GM10266 (cell line): ENCODE data around the gene EYS.

Source experiments
- DNase-seq: peaks from one replicate; pipeline ENCODE4 v3.0.0; 2012; ENCODE audit errors: extremely low spot score
- TF ChIP-seq, protein P1 (sequence below): IDR thresholded peaks from 2 replicates; pipeline ENCODE4 v1.5.1; 2012; ENCODE audit warnings: mild to moderate bottlenecking, low read depth; ENCODE audit not compliant: control insufficient read depth, insufficient read depth; ENCODE audit errors: missing control alignments

Gene EYS

DNA sequence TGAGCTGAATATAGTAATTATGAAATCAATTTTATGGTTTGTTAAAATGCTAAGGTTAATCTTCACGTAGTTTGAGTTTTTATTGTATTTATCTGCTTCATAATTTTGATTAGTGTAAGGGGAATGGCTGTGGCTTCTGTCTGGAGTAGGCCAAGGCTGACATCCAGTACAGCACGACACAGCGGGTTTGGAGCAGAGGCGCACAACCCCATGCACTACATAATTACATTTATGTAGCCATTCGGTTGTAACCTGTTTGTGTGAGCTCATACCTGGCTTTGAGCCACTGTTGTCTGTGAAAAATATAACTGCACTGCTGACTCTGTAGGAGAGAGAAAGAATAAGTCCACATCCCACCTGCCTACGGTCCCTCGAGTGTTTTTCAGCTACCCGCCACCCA lies 615.5 kb downstream of the EYS start:
- no peak for DNase-seq
- TF ChIP-seq, protein P1, sequence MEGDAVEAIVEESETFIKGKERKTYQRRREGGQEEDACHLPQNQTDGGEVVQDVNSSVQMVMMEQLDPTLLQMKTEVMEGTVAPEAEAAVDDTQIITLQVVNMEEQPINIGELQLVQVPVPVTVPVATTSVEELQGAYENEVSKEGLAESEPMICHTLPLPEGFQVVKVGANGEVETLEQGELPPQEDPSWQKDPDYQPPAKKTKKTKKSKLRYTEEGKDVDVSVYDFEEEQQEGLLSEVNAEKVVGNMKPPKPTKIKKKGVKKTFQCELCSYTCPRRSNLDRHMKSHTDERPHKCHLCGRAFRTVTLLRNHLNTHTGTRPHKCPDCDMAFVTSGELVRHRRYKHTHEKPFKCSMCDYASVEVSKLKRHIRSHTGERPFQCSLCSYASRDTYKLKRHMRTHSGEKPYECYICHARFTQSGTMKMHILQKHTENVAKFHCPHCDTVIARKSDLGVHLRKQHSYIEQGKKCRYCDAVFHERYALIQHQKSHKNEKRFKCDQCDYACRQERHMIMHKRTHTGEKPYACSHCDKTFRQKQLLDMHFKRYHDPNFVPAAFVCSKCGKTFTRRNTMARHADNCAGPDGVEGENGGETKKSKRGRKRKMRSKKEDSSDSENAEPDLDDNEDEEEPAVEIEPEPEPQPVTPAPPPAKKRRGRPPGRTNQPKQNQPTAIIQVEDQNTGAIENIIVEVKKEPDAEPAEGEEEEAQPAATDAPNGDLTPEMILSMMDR, result no peak

DNA sequence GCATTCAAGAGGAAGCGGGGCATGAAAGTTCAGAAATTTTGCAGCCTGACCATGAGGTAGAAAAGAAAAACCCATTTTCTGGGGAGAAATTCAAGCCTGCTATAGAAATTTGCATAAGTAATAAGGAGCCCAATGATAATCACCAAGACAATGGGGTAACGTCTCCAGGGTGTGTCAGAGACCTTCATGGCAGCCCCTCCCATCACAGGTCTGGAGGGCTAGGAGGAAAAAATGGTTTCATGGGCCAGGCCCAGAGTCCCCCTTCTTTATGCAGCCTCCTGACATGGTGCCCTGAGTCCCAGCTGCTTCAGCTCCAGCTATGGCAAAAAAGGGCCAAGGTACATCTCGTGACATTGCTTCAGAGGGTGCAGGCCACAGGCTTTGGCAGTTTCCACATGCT lies 618.5 kb downstream of the EYS start:
- TF ChIP-seq, protein P1, result no peak
- DNase-seq, result no peak

DNA sequence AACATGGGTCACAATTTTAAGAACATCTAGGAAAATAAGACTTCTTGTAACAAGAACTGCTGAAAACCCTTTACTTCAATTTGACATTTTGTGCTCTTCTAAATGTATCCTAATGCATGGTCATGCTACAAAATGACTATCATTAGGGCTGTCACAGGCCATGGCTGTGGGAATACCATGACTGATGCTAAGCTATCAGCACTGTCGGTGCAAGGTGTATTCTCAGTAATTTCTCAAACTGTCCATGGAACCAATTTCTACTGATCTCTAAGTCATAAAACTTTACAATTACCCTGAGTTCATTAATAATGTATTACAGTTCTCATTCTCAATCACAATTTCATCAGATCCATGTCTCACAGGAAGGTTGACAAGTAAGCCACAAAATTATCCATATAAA lies 625.3 kb downstream of the EYS start:
- TF ChIP-seq, protein P1, result no peak
- DNase-seq, result no peak

DNA sequence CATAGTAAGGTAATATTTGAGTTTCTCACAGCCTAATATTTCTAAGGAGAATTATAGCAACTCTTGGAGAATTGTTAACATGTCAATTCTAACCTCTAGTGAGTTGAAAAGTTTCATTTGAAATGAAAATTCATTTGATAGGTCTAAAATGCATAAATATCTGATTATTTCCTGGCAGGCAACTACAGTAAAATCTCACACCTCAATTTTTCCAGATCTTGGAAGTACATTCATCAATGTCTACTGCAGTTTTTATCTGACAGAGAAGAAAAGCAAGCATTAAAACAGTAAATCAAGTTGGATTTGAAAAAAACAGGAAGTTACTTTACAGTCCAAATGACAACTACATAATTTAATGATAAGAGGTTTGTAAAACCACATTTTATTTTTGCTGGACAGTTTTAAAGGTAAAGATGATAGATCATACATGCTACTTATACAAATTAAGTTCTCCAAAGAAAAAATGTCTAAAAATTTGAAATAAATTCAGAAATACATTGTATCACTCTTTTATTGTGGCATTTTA lies 631.3 kb downstream of the EYS start:
- TF ChIP-seq, protein P1, result no peak
- DNase-seq, result no peak

DNA sequence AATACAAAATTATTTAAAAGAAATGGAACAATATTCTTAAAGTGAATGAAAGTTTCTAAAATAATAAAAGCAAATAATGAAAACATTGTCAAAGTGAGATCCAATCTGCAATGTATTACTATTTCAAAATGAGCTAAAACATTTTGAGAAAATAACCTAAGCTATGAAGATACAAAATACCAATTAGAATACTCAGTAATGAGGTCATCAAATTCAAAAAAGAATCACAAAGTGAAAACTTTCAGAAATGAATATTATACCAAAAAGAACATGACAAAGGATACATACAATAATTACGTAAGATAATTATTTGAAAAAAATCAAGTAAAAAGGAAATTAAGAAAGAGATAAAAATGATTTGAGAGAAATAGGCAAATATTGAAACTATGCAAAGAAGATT lies 634.5 kb downstream of the EYS start:
- TF ChIP-seq, protein P1, result no peak

DNA sequence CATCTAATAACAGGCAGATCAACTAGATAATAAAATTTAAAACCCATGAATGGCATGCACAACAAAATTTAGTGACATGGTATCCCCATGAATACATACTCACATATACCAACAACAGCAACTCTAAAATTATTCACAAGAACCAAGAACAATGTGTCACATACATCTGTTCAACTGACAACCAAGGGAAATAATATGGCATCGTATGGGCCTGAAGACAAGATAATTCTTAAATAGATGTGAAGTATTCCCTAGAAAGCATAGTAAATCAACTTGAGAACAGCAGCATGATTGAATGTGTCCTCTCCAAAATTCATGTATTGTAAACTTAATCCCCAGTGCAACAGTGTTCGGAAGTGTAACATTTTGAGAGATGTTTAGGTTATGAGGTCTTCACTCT lies 635.5 kb downstream of the EYS start:
- DNase-seq, result no peak

More for the DNA sequence above, 634.5 kb downstream of the EYS start:
- no peak for DNase-seq

DNA sequence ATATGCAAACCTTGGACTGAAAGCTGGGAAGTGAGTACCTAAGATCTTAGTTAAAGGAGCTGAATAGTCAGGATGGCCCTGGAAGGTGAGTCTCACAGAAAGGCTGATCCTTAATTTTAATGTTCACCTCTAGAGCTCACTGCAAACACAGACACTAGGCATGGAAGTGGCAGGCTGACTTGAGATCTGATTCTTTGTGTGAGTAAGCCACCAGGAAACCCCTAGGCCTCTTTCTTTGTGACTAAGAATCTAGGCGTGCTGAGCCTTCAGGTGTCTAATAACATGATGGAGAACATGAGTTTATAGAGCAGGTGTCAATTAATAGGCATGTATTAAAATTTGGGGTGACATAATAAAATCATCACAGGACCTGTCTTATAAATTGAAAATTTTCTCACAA lies 642.2 kb downstream of the EYS start:
- TF ChIP-seq, protein P1, result no peak
- no peak for DNase-seq

More for the DNA sequence above, 635.5 kb downstream of the EYS start:
- TF ChIP-seq, protein P1, result no peak
